GM23338 (cell line): ENCODE data around the gene TMEM125. TPM values are rescaled to one million over a fixed set of nuclear protein-coding genes. Genes with fewer than 3 reads are reported as not detected.
A peak's percentile ranks its signal among the peaks of the same experiment; 100 is the strongest.

Experiments
- ATAC-seq: fragments of 200-7000 bp; cut with Tn5 transposase; 3 replicates; pipeline ENCODE4 v1.9.1; 2020
- DNase-seq: peaks from one replicate; pipeline ENCODE4 v3.0.0-alpha.2; 2015; ENCODE audit warnings: low spot score
- H2AFZ ChIP-seq: fragments of 200-600 bp; sonication (generic); 2 replicates; pipeline ENCODE4 v1.8.0; 2016; ENCODE audit warnings: antibody characterized with exemption, mild to moderate bottlenecking, moderate library complexity
- H3F3A ChIP-seq: fragments of 200-600 bp; sonication (generic); replicated peaks from 2 replicates; pipeline ENCODE4 v1.8.0; 2017; ENCODE audit warnings: antibody characterized with exemption, mixed run types, low read depth
- H3K27ac ChIP-seq: fragments of 200-600 bp; sonication (generic); 2 replicates; pipeline ENCODE4 v1.6.1; 2016; ENCODE audit warnings: low read depth
- H3K27me3 ChIP-seq: fragments of 200-600 bp; sonication (generic); 2 replicates; pipeline ENCODE4 v1.8.0; 2016; ENCODE audit warnings: mild to moderate bottlenecking, mixed run types, moderate library complexity; ENCODE audit not compliant: insufficient read depth
- H3K36me3 ChIP-seq: fragments of 200-600 bp; sonication (generic); 2 replicates; pipeline ENCODE4 v1.8.0; 2016; ENCODE audit warnings: mild to moderate bottlenecking; ENCODE audit not compliant: insufficient read depth
- H3K4me1 ChIP-seq: fragments of 200-600 bp; sonication (generic); 2 replicates; pipeline ENCODE4 v1.8.0; 2016; ENCODE audit warnings: mild to moderate bottlenecking, moderate library complexity; ENCODE audit not compliant: insufficient read depth
- H3K4me2 ChIP-seq: fragments of 200-600 bp; sonication (generic); 2 replicates; pipeline ENCODE4 v1.7.1; 2017; ENCODE audit warnings: mixed run types
- H3K4me3 ChIP-seq: fragments of 200-600 bp; sonication (generic); 2 replicates; pipeline ENCODE4 v1.6.1; 2016; ENCODE audit warnings: mixed run types
- H3K79me2 ChIP-seq: fragments of 200-600 bp; sonication (generic); replicated peaks from 2 replicates; pipeline ENCODE4 v1.8.0; 2017; ENCODE audit warnings: mild to moderate bottlenecking; ENCODE audit not compliant: insufficient read depth
- H3K9me2 ChIP-seq: fragments of 200-600 bp; sonication (generic); 2 replicates; pipeline ENCODE4 v1.8.0; 2017; ENCODE audit not compliant: insufficient read depth
- H4K20me1 ChIP-seq: fragments of 200-600 bp; sonication (generic); replicated peaks from 2 replicates; pipeline ENCODE4 v1.8.0; 2017; ENCODE audit warnings: mild to moderate bottlenecking; ENCODE audit not compliant: insufficient read depth
- H3K27ac Mint-ChIP-seq: 2 replicates; pipeline ENCODE4 v1.8.0; 2020; ENCODE audit warnings: inconsistent platforms, mild to moderate bottlenecking, moderate library complexity, mixed read lengths
- H3K27me3 Mint-ChIP-seq: 3 replicates; pipeline ENCODE4 v1.8.0; 2022; ENCODE audit warnings: low read depth, mild to moderate bottlenecking, moderate library complexity, mixed read lengths, inconsistent platforms; ENCODE audit not compliant: insufficient read depth, poor library complexity
- H3K36me3 Mint-ChIP-seq: 3 replicates; pipeline ENCODE4 v1.8.0; 2021; ENCODE audit warnings: low read depth, mild to moderate bottlenecking, inconsistent platforms, moderate library complexity, mixed read lengths
- H3K4me1 Mint-ChIP-seq: 3 replicates; pipeline ENCODE4 v1.8.0; 2020; ENCODE audit warnings: mild to moderate bottlenecking, inconsistent platforms, mixed read lengths
- H3K4me3 Mint-ChIP-seq: 3 replicates; pipeline ENCODE4 v1.8.0; 2021; ENCODE audit warnings: moderate library complexity, mild to moderate bottlenecking, inconsistent platforms, mixed read lengths
- H3K9me3 Mint-ChIP-seq: 3 replicates; pipeline ENCODE4 v1.8.0; 2020; ENCODE audit warnings: moderate library complexity, mild to moderate bottlenecking, inconsistent platforms, mixed read lengths
- EZH2 ChIP-seq: fragments of 200-600 bp; sonication (generic); IDR thresholded peaks from one replicate; pipeline ENCODE4 v1.8.0; 2017; ENCODE audit warnings: antibody characterized with exemption, mild to moderate bottlenecking, low read depth; ENCODE audit not compliant: unreplicated experiment
- STAT1 ChIP-seq: IDR thresholded peaks from one replicate; pipeline ENCODE4 v1.6.1; 2016; ENCODE audit warnings: antibody characterized with exemption; ENCODE audit not compliant: unreplicated experiment
- polyA plus RNA-seq: library from polyadenylated mRNA; unstranded; fragments of >200 nt; fragmentation: Nextera tagmentation; extraction: Ambion mirVana; gene quantifications from 2 replicates; pipeline ENCODE4 v1.2.1, GENCODE V29; 2016
- total RNA-seq: library from RNA; depleted of rRNA; stranded (reverse); fragments of >200 nt; shearing (Covaris generic); gene quantifications from 2 replicates; pipeline ENCODE4 v1.2.3, GENCODE V29; 2014
- TF ChIP-seq, protein P1 (sequence below): IDR thresholded peaks from one replicate; pipeline ENCODE4 v1.6.1; 2018; ENCODE audit warnings: antibody characterized with exemption; ENCODE audit not compliant: unreplicated experiment
- TF ChIP-seq, protein P2 (sequence below): IDR thresholded peaks from 2 replicates; pipeline ENCODE4 v1.6.1; 2016; ENCODE audit warnings: antibody characterized with exemption

TMEM125 gene
- total and polyA plus RNA-seq, 2 experiments from 2014 or later: 16.8 to 39.3 TPM

DNA sequence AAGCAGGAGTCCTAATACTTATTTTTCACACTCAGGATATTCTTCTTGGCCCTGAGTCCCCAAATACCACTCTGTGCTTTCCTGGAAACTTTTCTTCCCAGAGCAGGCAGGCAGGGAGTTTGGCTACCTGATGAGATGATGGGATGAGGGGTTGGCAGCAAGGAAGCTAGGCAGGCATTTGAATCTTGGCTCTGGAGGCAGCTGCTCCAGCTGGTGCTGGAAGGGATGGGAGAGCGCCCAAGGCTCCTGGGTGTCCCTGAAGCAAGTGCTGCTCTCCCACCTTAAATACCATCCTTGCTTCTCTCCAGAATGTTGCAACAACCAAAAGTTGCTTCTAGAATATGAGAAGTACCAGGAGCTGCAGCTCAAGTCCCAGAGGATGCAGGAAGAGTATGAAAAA is 48.0 kb upstream of the TMEM125 start (continued):
- TF ChIP-seq, protein P1, sequence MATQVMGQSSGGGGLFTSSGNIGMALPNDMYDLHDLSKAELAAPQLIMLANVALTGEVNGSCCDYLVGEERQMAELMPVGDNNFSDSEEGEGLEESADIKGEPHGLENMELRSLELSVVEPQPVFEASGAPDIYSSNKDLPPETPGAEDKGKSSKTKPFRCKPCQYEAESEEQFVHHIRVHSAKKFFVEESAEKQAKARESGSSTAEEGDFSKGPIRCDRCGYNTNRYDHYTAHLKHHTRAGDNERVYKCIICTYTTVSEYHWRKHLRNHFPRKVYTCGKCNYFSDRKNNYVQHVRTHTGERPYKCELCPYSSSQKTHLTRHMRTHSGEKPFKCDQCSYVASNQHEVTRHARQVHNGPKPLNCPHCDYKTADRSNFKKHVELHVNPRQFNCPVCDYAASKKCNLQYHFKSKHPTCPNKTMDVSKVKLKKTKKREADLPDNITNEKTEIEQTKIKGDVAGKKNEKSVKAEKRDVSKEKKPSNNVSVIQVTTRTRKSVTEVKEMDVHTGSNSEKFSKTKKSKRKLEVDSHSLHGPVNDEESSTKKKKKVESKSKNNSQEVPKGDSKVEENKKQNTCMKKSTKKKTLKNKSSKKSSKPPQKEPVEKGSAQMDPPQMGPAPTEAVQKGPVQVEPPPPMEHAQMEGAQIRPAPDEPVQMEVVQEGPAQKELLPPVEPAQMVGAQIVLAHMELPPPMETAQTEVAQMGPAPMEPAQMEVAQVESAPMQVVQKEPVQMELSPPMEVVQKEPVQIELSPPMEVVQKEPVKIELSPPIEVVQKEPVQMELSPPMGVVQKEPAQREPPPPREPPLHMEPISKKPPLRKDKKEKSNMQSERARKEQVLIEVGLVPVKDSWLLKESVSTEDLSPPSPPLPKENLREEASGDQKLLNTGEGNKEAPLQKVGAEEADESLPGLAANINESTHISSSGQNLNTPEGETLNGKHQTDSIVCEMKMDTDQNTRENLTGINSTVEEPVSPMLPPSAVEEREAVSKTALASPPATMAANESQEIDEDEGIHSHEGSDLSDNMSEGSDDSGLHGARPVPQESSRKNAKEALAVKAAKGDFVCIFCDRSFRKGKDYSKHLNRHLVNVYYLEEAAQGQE: no peak
- TF ChIP-seq, protein P2, sequence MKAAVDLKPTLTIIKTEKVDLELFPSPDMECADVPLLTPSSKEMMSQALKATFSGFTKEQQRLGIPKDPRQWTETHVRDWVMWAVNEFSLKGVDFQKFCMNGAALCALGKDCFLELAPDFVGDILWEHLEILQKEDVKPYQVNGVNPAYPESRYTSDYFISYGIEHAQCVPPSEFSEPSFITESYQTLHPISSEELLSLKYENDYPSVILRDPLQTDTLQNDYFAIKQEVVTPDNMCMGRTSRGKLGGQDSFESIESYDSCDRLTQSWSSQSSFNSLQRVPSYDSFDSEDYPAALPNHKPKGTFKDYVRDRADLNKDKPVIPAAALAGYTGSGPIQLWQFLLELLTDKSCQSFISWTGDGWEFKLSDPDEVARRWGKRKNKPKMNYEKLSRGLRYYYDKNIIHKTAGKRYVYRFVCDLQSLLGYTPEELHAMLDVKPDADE: no peak

DNA sequence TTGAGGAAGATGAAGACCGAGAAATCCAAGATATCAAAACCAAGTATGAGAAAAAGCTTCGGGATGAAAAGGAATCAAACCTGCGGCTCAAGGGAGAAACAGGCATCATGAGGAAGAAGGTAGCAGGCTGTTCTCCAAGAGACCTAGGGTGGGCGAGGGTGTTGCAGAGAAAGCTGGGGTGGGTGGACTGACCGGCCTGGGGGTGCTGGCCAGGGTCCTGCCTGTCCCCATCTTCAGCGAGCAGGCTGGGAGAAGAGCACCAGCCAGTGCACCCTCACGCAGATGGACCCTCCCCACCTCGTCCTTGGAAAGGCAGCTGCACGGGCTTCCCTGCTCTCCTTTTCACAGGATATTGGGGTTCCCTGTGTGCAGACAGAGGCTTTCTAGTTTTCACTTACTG is 46.9 kb upstream of the TMEM125 start:
- no peak overlapping the region for H3K4me3 ChIP-seq
- Mint-ChIP-seq H3K27me3 (peaks cover 19% of the 10 kb centered on the region), H3K4me3 (no peak overlapping the region), H3K36me3 (no peaks in the 10 kb centered on the region; the same call in 2 of the 3 replicates), H3K4me1 (peaks cover 9% of the 10 kb centered on the region; the same call in 2 of the 3 replicates), H3K27ac (no peak overlapping the region), H3K9me3 (no peaks in the 10 kb centered on the region)
- DNase-seq (no peak), ATAC-seq (no peak)
- no peaks in the 10 kb centered on the region for H3F3A ChIP-seq
- H2AFZ ChIP-seq: no peak overlapping the region
- H3K79me2 ChIP-seq: no peaks in the 10 kb centered on the region
- no peaks in the 10 kb centered on the region for H3K36me3 ChIP-seq
- no peak overlapping the region for H3K27ac ChIP-seq
- H3K9me2 ChIP-seq: 0 out of 2 replicates have a peak, but pooled peaks cover 4% of the 10 kb centered on the region
- no peaks in the 10 kb centered on the region for H3K4me1 ChIP-seq
- TF ChIP-seq EZH2 (no peak), STAT1 (no peak)
- TF ChIP-seq, protein P1: peak; percentile 56
- H3K4me2 ChIP-seq: no peak overlapping the region
- H3K27me3 ChIP-seq: no peaks in the 10 kb centered on the region
- no peaks in the 10 kb centered on the region for H4K20me1 ChIP-seq
